Left ventricle myocardium inferior (tissue), 1 donor: Measurements from ENCODE around the gene SLC25A25. TPM values are rescaled to one million over a fixed set of nuclear protein-coding genes. Genes with fewer than 3 reads are reported as not detected.
"Not testable (repeated sequence)": the region's sequence is repeated elsewhere in the genome, so short reads cannot be mapped to it uniquely, and the experiment has no call there.

Experiments used
- DNase-seq: peaks from one replicate; pipeline ENCODE4 v3.0.0-alpha.2; 2020
- H3K27ac ChIP-seq: fragments of 200-600 bp; replicated peaks from 2 replicates; pipeline ENCODE4 v1.8.0; 2021
- H3K27me3 ChIP-seq: fragments of 200-600 bp; 2 replicates; pipeline ENCODE4 v1.8.0; 2021; ENCODE audit warnings: low read depth
- H3K36me3 ChIP-seq: fragments of 200-600 bp; 2 replicates; pipeline ENCODE4 v1.8.0; 2021
- H3K4me1 ChIP-seq: fragments of 200-600 bp; 2 replicates; pipeline ENCODE4 v1.8.0; 2021
- H3K4me3 ChIP-seq: fragments of 200-600 bp; 2 replicates; pipeline ENCODE4 v1.8.0; 2021; ENCODE audit warnings: mild to moderate bottlenecking, moderate library complexity
- H3K9me3 ChIP-seq: fragments of 200-600 bp; replicated peaks from 2 replicates; pipeline ENCODE4 v1.8.0; 2021
- intact Hi-C: fragments of 100-400 bp; cut with micrococcal nuclease; formaldehyde crosslinking; loops from one replicate; pipeline ENCODE4 v1.11.0; 2022
- total RNA-seq: library from RNA; stranded (reverse); fragmentation: NEBNext Ultra II Directional; extraction: Animal tissue kit (Norgen Biotek cat#: 25700); gene quantifications from one replicate; pipeline ENCODE4 v1.2.1, GENCODE V29; 2021
- TF ChIP-seq, protein P1 (sequence below): fragments of 200-600 bp; IDR thresholded peaks from 2 replicates; pipeline ENCODE4 v1.8.0; 2021; ENCODE audit warnings: antibody characterized with exemption, mild to moderate bottlenecking, borderline replicate concordance
- donor health status: DM: no; HTN: yes; CAD: no; lungs with severe emphysema.

Gene SLC25A25
- total RNA-seq, 1 donor from 2014 or later: 5.4 TPM

DNA sequence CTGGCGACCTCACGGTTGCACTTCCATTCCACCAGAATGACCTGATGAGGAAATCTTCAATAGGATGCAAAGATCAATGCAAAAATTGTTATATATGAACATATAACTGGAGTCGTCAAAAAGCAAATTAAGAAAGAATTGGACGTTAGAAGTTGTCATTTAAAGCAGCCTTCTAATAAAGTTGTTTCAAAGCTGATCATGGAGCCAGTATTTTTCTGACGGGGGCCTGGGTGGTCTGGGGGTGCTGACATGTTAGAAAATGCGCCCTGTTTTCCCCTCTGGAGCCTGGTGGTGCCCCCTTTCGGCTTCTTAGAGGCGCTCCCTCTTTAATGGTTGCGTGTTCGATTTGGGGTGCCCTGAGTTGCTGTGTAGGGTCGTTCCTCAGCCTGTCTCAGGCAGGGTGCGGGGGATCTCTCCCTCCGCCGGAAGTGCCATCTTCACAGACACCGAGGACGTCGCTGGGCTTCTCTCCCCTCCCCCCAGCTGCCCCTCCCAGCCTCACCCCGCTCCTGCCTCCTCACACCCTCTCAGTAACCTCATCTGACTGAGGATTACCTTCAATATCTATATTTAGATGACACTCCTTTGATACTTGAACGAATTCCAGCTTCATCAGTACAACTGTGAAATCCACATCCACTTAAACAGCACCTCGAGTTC lies 41.1 kb downstream of the SLC25A25 start:
- peaks cover 19% of the 10 kb centered on the region for H3K4me1 ChIP-seq
- TF ChIP-seq, protein P1, sequence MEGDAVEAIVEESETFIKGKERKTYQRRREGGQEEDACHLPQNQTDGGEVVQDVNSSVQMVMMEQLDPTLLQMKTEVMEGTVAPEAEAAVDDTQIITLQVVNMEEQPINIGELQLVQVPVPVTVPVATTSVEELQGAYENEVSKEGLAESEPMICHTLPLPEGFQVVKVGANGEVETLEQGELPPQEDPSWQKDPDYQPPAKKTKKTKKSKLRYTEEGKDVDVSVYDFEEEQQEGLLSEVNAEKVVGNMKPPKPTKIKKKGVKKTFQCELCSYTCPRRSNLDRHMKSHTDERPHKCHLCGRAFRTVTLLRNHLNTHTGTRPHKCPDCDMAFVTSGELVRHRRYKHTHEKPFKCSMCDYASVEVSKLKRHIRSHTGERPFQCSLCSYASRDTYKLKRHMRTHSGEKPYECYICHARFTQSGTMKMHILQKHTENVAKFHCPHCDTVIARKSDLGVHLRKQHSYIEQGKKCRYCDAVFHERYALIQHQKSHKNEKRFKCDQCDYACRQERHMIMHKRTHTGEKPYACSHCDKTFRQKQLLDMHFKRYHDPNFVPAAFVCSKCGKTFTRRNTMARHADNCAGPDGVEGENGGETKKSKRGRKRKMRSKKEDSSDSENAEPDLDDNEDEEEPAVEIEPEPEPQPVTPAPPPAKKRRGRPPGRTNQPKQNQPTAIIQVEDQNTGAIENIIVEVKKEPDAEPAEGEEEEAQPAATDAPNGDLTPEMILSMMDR: no peak
- peak; percentile 10 for DNase-seq
- H3K9me3 ChIP-seq: no peaks in the 10 kb centered on the region
- H3K27ac ChIP-seq: no peak overlapping the region
- no peaks in the 10 kb centered on the region for H3K27me3 ChIP-seq
- no peak overlapping the region for H3K4me3 ChIP-seq
- intact Hi-C loops: no loop called here
- peaks cover 59% of the 10 kb centered on the region for H3K36me3 ChIP-seq

DNA sequence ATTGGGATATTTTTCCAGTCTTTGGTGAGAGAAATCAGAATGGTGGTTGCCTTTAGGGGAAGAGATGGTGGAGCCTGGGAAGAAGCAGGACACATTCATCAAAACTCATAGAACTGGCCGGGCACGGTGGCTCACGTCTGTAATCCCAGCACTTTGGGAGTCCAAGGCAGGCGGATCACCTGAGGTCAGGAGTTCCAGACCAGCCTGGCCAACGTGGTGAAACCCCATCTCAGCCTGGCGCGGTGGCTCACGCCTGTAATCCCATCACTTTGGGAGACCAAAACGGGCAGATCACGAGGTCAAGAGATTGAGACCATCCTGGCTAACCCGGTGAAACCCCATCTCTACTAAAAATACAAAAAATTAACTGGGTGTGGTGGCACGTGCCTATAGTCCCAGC lies 43.7 kb downstream of the SLC25A25 start:
- Histone ChIP-seq H3K36me3 (peaks cover 47% of the 10 kb centered on the region), H3K4me1 (peaks cover 19% of the 10 kb centered on the region)
- intact Hi-C loops: loop anchor here (10.0 kb wide), 1 partner anchor 167 kb away; no protein-coding TSS in a partner anchor
- H3K4me3 ChIP-seq, H3K27me3 ChIP-seq, H3K9me3 ChIP-seq, H3K27ac ChIP-seq: not testable (repeated sequence)
- peak; percentile 9 for DNase-seq

DNA sequence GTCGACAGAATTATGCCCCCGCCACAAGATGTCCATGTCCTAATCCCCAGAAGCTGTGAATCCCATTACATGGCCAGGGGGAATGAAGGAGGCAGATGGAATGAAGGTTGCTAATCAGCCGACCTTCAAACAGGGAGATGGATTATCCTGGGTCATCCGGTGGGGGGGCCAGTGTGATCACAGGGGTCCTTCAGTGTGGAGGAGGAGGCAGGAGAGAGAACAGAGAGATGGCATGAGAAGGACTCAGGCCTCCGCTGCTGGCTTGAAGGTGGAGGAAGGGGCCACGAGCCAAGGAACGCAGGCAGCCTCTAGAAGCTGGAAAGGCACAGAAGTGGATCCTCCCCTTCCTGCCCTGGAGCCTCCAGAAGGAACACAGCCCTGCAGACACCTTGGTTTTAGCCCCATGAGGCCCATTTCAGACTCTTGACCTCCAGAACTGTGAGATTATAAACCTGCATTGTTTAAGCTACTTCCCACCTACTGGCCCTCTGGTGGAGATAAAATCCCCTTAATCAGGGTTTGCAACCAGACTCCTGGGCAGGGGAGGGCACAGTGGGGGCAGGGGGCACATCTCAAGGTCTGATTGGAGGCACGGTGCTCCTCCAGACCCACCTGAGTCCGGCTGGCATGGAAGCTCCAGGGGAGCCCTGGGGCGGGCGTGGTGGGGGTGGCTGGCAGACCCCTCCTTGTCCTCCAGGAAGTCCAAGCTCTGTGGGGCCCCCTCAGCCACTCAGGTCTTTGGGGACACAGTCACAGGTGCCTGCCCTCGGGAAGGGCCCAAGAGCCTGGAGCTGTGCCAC lies 45.7 kb downstream of the SLC25A25 start:
- H3K4me3 ChIP-seq: no peak overlapping the region
- H3K4me1 ChIP-seq: peaks cover 22% of the 10 kb centered on the region
- TF ChIP-seq, protein P1: no peak
- no peaks in the 10 kb centered on the region for H3K9me3 ChIP-seq
- peak; percentile 12 for DNase-seq
- H3K27ac ChIP-seq: no peak overlapping the region
- H3K27me3 ChIP-seq: no peaks in the 10 kb centered on the region
- peaks cover 27% of the 10 kb centered on the region for H3K36me3 ChIP-seq
- intact Hi-C loops: loop anchor here (10.0 kb wide), 1 partner anchor 169 kb away; no protein-coding TSS in a partner anchor

DNA sequence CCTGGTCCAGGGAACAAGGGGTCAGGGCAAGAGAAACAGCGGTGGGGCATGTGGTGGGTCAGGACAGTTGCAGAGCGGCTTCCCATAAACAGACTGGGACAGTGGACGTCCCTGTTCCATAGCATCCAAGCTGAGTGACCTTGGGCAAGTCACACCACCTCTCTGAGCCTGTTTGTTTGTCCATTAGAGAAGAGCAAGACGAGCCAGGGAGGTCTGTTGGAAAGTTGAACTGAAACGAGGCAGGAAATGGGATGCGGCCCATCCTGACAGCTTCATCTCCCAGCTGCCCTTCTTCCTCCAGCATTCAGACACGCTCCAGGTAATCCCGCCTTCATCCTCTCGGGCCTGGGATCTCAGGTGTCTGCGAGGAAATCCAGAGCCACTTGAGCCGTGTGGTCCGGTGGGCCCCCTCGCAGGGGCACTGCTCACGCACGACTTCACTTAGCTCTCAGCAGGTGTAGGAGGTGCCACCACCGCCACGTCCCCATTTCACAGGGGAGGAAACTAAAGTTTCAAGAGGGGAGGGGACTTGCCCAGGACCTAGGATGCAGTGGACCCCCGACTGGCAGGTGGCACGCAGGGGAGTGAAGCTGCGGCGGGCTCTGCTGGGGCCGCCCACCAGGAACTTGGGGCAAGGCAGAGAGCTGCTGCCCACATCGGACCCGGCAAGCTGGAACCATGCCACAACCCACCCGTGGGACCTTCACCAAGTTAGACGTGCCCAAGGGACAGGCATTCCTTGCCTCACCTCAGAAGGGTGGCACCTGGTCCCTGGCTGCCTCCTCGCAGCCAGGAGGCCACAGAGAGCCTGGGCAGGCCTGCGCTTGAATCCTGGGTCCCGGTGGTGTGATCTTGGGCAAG lies 46.5 kb downstream of the SLC25A25 start:
- TF ChIP-seq, protein P1: no peak
- intact Hi-C loops: loop anchor here (10.0 kb wide), 1 partner anchor 170 kb away; no protein-coding TSS in a partner anchor
- Histone ChIP-seq H3K27ac (no peak overlapping the region), H3K36me3 (peaks cover 21% of the 10 kb centered on the region), H3K27me3 (no peaks in the 10 kb centered on the region), H3K9me3 (no peaks in the 10 kb centered on the region), H3K4me1 (peaks cover 14% of the 10 kb centered on the region), H3K4me3 (no peak overlapping the region)
- DNase-seq: peak; percentile 9

DNA sequence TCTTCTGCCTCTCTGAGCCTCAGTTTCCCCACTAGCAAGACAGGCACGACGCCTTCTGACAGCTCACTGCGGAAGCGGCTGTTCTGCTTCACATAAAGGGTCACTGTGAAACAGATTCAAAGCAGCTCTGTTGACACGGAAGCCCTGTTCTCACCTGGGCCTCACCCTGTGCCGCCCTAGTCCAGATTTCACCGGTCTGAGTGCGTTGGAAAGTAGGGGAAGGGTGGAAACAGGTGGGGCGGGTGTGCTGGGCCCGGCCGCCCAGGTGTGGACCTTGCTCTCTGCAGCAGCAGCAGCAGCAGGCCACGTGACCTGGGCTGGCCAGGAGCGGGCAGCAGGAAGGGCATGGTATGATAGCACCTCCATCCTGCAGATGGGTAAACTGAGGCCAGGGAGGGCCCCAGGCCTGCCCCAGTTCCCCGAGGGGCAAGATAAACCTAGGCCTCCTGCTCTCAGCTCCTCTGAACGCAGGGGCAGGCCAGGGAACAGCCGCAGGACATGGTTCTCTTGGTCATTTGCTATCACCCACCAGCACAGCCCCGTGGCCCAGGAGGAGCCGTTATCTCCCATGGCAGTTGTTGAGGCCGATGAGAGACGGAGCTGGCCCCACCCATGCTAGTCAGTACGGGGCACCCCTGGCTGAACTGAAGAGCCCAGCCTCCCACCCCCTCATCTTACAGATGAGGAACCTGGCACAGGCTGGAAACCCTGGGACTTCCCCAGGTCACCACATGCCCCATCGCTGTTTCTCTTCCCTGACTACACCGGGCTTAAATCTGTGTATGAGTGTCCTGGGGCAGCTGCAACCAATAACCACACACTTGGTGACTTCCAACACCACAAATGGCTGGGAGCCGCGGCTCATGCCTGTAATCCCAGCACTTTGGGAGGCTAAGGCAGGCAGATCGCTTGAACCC lies 47.4 kb downstream of the SLC25A25 start:
- DNase-seq: peak; percentile 5
- peaks cover 11% of the 10 kb centered on the region for H3K4me1 ChIP-seq

More for the DNA sequence above, 47.4 kb downstream of the SLC25A25 start:
- Histone ChIP-seq H3K36me3 (peaks cover 25% of the 10 kb centered on the region), H3K27ac (no peak overlapping the region), H3K9me3 (no peaks in the 10 kb centered on the region), H3K27me3 (no peaks in the 10 kb centered on the region), H3K4me3 (no peak overlapping the region)
- intact Hi-C loops: loop anchor here (10.0 kb wide), 1 partner anchor 171 kb away; no protein-coding TSS in a partner anchor
- TF ChIP-seq, protein P1: no peak
